ENCODE data around the gene SPTBN4. TPM values are rescaled to one million over a fixed set of nuclear protein-coding genes. Genes with fewer than 3 reads are reported as not detected.
"Not testable (repeated sequence)": the region's sequence is repeated elsewhere in the genome, so short reads cannot be mapped to it uniquely, and the experiment has no call there.

Gene SPTBN4
- total RNA-seq, 1 donor from 2014 or later: 3.4 TPM

- Mint-ChIP-seq H3K27ac (no peak overlapping the region), H3K4me3 (no peak overlapping the region), H3K4me1 (peaks cover 2% of the 10 kb centered on the region), H3K27me3 (ENCODE audit: low read depth) (peaks cover 5% of the 10 kb centered on the region), H3K36me3 (peaks cover 16% of the 10 kb centered on the region), H3K9me3 (no peaks in the 10 kb centered on the region)
- no peak for DNase-seq (ENCODE audit: low spot score in 2 of 2, unreplicated experiment in 2 of 2)
- TF ChIP-seq, protein P1, sequence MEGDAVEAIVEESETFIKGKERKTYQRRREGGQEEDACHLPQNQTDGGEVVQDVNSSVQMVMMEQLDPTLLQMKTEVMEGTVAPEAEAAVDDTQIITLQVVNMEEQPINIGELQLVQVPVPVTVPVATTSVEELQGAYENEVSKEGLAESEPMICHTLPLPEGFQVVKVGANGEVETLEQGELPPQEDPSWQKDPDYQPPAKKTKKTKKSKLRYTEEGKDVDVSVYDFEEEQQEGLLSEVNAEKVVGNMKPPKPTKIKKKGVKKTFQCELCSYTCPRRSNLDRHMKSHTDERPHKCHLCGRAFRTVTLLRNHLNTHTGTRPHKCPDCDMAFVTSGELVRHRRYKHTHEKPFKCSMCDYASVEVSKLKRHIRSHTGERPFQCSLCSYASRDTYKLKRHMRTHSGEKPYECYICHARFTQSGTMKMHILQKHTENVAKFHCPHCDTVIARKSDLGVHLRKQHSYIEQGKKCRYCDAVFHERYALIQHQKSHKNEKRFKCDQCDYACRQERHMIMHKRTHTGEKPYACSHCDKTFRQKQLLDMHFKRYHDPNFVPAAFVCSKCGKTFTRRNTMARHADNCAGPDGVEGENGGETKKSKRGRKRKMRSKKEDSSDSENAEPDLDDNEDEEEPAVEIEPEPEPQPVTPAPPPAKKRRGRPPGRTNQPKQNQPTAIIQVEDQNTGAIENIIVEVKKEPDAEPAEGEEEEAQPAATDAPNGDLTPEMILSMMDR (IDR thresholded peaks at IDR 0.05; ENCODE audit: unreplicated experiment): no peak
Observed at GRCh38 chr19:40589591-40590429, 123.0 kb downstream of the SPTBN4 start.

DNA sequence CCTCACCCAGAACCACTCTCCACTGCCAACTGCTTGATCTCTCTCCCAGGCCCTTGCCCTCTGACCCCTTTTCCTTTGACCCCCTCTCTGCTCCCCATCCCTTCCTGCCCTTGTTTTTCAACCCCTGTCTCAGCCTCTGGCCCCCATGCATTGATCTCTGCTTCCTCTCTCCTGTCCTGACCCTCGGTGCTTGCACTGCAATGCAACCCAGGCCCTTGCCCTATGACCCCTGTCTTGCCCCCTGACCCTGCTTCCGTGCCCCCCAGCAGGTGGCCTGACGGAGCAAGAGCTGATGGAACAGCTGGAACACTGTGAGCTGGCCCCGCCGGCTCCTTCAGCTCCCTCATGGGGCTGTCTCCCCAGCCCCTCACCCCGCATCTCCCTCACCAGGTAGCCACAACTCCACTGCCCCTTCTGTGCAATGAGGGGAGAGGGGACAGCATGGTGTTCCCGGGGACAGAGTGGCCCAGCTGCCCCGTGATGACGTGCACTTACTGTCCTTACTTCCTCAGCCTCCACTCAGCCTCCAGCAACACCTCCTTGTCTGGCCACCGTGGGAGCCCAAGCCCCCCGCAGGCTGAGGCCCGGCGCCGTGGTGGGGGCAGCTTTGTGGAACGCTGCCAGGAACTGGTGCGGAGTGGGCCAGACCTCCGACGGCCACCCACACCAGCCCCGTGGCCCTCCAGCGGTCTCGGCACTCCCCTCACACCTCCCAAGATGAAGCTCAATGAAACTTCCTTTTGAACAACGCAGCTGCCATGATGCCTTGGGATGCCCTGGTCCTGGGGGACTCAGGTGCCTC, 123.9 kb downstream of the SPTBN4 start:
- peaks cover 11% of the 10 kb centered on the region for H3K27me3 Mint-ChIP-seq (ENCODE audit: low read depth)
- H3K27ac Mint-ChIP-seq: no peak overlapping the region
- H3K4me3 Mint-ChIP-seq: no peak overlapping the region

DNA sequence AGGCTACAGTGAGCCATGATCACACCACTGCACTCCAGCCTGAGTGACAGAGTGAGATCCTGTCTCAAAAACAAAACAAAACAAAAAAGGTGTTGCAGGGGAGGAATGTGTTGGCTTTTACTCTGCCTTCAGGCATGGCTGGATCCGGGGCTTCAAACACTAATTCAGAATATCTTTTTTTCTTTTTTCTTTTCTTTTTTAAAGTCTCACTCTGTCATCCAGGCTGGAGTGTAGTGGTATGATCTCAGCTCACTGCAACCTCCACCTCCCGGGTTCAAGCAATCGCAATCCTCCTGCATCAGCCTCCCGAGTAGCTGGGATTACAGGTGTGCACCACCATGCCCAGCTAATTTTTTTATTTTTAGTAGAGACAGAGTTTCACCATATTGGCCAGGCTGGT, 124.9 kb downstream of the SPTBN4 start:
- Mint-ChIP-seq H3K27me3 (ENCODE audit: low read depth) (peaks cover 19% of the 10 kb centered on the region), H3K36me3 (peaks cover 11% of the 10 kb centered on the region)
- DNase-seq (ENCODE audit: low spot score in 2 of 2, unreplicated experiment in 2 of 2); H3K9me3 Mint-ChIP-seq; H3K4me3 Mint-ChIP-seq; H3K27ac Mint-ChIP-seq; H3K4me1 Mint-ChIP-seq: not testable (repeated sequence)

More for the DNA sequence above, 123.9 kb downstream of the SPTBN4 start:
- DNase-seq (ENCODE audit: low spot score in 2 of 2, unreplicated experiment in 2 of 2): no peak
- H3K36me3 Mint-ChIP-seq: peaks cover 15% of the 10 kb centered on the region
- H3K9me3 Mint-ChIP-seq: no peaks in the 10 kb centered on the region
- TF ChIP-seq, protein P1 (IDR thresholded peaks at IDR 0.05; ENCODE audit: unreplicated experiment): no peak
- peaks cover 2% of the 10 kb centered on the region for H3K4me1 Mint-ChIP-seq

DNA sequence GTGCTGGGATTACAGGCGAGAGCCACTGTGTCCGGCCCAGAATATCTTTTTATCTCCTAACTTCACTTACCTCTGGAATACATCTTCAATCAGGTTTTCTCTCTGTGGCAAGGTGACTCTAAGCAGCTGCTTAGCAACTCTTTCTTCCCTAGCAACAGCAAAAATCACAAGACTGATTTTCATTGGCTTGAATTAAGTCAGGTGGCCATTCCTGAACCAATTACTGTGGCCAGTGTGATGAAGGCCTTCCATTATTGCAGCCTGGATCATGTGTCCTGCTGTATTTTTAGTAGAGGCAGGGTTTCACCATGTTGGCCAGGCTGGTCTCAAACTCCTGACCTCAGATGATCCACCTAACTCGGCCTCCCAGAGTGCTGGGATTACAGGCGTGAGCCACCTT, 125.4 kb downstream of the SPTBN4 start:
- Mint-ChIP-seq H3K27ac (no peak overlapping the region), H3K27me3 (ENCODE audit: low read depth) (peaks cover 21% of the 10 kb centered on the region), H3K4me1 (peaks cover 2% of the 10 kb centered on the region), H3K4me3 (no peak overlapping the region), H3K9me3 (no peaks in the 10 kb centered on the region), H3K36me3 (peaks cover 7% of the 10 kb centered on the region)
- TF ChIP-seq, protein P1 (IDR thresholded peaks at IDR 0.05; ENCODE audit: unreplicated experiment): no peak
- DNase-seq (ENCODE audit: low spot score in 2 of 2, unreplicated experiment in 2 of 2): no peak

- no peak for DNase-seq (ENCODE audit: low spot score in 2 of 2, unreplicated experiment in 2 of 2)
- peaks cover 37% of the 10 kb centered on the region for H3K27me3 Mint-ChIP-seq (ENCODE audit: low read depth)
- H3K4me3 Mint-ChIP-seq: no peak overlapping the region
- H3K27ac Mint-ChIP-seq: no peak overlapping the region
- TF ChIP-seq, protein P1 (IDR thresholded peaks at IDR 0.05; ENCODE audit: unreplicated experiment): no peak
- peaks cover 2% of the 10 kb centered on the region for H3K36me3 Mint-ChIP-seq
- H3K4me1 Mint-ChIP-seq: peaks cover 10% of the 10 kb centered on the region
- H3K9me3 Mint-ChIP-seq: no peaks in the 10 kb centered on the region
Observed at GRCh38 chr19:40594255-40594654, 127.5 kb downstream of the SPTBN4 start.

GRCh38 chr19:40594657-40595091, 127.9 kb downstream of the SPTBN4 start:
- peaks cover 12% of the 10 kb centered on the region for H3K4me1 Mint-ChIP-seq
- TF ChIP-seq, protein P1 (IDR thresholded peaks at IDR 0.05; ENCODE audit: unreplicated experiment): no peak
- H3K27me3 Mint-ChIP-seq (ENCODE audit: low read depth): peaks cover 41% of the 10 kb centered on the region
- DNase-seq (ENCODE audit: low spot score in 2 of 2, unreplicated experiment in 2 of 2): no peak
- no peak overlapping the region for H3K27ac Mint-ChIP-seq
- H3K4me3 Mint-ChIP-seq: no peak overlapping the region
- H3K36me3 Mint-ChIP-seq: peaks cover 2% of the 10 kb centered on the region
- H3K9me3 Mint-ChIP-seq: no peaks in the 10 kb centered on the region

All from mesothelial cell of epicardium (in vitro differentiated cells).